HCEC 1CT (cell line): Measurements from ENCODE around the gene GPX4.

ENCODE experiments used
- DNase-seq: peaks from one replicate; pipeline ENCODE4 v3.0.0-alpha.2; 2017

Gene GPX4, protein sequence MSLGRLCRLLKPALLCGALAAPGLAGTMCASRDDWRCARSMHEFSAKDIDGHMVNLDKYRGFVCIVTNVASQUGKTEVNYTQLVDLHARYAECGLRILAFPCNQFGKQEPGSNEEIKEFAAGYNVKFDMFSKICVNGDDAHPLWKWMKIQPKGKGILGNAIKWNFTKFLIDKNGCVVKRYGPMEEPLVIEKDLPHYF

DNA sequence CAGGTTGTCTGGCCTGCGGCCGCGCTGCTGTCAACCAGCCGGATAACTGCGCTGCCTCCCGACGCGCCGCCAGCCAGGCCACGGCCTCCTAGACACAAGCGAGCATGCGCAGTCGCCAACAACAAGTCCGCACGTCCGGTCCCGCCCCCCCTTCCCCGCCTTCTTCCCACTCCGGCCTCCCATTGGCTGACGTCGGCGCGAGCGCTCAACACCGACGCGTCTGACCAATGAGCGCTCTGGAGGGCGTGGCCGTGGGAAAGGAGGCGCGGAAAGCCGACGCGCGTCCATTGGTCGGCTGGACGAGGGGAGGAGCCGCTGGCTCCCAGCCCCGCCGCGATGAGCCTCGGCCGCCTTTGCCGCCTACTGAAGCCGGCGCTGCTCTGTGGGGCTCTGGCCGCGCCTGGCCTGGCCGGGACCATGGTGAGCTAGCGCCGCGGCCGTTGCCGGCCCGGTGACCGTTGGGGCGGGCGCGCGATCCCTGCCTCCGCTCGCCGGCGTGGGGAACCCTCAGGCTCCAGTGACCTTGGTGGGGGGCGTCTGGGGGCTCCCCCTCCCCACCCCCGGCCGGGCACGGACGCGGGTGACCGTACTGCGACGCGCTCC, at the start of gene GPX4:
TSS of gene GPX4 (plus strand) at position 287 of the 603 bp plus-strand sequence. CDS start at position 337, 50 bp downstream.
- peak; percentile 99 for DNase-seq

DNA sequence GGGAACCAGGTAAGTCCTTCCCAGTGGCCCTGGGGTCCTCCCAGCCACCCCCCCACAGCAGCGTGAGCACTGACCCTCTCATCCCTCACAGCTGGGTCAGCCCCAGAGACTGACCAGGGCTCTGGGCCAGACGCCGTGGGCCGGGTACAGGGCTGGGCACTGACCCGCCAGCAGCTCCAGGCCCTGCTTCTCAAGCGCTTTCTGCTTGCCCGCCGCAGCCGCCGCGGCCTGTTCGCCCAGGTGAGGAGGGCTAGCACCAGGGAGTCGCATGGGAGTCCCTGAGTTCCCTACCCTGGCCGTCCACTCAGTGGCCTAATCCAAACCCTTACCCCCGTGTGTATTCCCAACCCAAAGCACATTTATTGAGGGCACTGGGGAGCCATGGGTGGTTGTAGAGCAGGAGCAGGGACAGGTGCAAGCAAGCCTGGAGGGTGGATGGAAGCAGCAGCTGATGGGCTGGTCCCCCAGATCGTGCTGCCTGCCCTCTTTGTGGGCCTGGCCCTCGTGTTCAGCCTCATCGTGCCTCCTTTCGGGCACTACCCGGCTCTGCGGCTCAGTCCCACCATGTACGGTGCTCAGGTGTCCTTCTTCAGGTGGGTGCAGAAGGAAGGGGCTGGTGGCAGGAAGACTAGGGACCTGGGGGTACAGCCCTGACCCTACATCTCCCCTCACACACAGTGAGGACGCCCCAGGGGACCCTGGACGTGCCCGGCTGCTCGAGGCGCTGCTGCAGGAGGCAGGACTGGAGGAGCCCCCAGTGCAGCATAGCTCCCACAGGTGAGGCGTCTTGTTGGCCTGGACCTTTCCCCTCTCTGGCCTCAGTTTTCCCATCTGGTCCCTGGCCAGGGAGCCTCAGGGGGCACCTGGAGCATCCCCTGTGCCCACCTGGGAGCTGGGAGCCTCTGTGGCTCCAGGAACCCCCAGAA, 49.4 kb upstream of the GPX4 start:
- no peak for DNase-seq

DNA sequence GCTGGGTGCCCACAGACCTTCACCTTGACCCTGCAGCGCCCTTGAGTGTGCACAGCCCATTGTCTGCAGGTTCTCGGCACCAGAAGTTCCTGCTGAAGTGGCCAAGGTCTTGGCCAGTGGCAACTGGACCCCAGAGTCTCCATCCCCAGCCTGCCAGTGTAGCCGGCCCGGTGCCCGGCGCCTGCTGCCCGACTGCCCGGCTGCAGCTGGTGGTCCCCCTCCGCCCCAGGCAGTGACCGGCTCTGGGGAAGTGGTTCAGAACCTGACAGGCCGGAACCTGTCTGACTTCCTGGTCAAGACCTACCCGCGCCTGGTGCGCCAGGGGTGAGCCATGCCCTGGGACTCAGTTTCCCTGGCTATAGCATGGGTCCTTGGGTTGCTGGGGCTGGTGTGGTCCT, 48.8 kb upstream of the GPX4 start:
- DNase-seq = no peak

DNA sequence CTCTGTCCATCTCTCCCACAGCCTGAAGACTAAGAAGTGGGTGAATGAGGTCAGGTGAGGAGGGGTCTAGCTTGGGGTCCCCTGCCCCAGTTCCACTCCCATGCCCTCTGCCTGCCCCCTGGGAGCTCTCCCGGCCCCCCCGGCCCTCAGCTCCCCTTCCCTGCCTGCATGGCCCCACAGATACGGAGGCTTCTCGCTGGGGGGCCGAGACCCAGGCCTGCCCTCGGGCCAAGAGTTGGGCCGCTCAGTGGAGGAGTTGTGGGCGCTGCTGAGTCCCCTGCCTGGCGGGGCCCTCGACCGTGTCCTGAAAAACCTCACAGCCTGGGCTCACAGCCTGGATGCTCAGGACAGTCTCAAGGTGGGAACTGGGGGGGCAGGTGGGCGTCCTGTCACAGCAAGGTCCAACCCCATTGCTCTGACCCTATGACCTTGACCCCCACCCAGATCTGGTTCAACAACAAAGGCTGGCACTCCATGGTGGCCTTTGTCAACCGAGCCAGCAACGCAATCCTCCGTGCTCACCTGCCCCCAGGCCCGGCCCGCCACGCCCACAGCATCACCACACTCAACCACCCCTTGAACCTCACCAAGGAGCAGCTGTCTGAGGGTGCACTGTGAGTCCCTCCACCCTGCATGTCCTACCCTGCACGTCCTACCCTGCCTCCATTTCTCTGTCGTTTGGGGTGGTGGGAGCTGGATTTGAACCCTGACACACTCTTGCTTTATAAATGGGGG, 47.7 kb upstream of the GPX4 start:
- DNase-seq = no peak

DNA sequence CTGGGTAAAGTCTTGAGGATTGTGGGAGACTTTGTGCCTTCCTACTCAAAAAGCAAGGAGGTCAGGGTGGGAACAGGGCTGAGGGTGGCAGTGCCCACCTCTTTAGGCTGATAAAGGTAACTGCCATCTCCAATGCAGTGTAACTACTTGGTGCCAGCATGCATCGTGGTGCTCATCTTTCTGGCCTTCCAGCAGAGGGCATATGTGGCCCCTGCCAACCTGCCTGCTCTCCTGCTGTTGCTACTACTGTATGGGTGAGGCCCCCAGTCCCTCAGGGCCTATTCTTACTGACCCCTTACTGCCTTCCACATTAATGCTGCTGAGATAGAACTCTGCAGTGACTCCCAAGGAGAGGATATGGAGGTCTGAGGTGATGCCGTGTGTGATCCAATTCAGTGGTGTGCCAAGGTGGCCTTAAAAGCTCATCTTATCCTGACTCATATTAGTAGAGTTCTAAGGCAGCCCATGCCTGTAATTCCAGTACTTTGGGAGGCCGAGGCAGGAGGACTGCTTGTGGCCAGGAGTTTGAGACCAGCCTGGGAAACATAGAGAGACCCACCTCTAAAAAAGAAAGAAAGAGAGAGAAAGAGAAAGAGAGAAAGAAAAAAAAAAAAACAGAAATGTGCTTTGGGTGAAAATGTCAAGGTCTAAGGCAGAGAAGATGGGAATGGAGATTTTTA, 46.5 kb upstream of the GPX4 start:
- peak; percentile 42 for DNase-seq

DNA sequence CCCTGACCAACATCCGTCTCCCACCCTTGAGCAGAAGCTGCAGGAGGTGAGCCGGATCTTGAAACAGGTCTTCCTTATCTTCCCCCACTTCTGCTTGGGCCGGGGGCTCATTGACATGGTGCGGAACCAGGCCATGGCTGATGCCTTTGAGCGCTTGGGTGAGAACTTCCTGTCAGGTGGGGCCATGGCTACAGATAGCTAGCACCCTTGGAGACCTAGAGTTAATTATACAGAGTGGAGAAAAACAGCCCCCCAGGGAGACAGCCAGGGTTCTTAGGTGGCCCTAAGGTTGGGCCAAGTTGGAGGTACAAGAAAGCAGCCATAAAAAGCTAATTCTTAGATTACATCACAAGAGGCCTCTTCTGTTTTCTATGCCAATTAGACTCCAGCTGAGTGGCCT, 45.7 kb upstream of the GPX4 start:
- no peak for DNase-seq

DNA sequence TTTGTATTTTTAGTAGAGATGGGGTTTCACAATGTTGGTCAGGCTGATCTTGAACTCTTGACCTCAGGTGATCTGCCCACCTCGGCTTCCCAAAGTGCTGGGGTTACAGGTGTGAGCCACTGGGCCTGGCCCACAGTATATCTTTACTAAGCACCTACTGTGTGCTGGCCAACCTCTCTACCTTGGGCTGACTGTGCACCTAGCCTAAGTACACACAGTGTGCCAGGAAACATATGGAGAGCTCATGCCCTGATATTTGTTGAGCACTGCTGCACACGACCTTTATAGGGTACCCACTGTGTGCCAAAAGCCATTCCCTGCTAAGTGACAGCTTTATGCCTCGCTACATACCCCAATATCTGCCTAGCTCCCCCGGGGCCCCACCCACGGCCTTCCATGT, 43.1 kb upstream of the GPX4 start:
- no peak for DNase-seq

DNA sequence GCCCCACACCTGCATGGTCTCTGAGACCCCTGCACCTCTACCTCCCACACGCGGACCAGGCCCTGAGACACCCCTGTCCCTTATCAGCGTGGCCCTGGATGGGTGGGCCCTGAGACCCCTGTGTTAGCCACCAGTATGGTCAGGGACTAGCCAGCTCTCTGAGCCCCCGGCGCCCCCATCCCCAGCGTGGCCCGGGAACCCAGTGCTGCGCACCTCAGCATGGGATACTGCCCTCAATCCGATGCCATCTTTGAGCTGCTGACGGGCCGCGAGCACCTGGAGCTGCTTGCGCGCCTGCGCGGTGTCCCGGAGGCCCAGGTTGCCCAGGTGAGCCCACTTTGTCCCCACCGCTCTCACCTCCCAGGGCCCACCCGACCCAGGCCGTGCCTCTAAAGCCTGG, 41.8 kb upstream of the GPX4 start:
- DNase-seq = no peak

DNA sequence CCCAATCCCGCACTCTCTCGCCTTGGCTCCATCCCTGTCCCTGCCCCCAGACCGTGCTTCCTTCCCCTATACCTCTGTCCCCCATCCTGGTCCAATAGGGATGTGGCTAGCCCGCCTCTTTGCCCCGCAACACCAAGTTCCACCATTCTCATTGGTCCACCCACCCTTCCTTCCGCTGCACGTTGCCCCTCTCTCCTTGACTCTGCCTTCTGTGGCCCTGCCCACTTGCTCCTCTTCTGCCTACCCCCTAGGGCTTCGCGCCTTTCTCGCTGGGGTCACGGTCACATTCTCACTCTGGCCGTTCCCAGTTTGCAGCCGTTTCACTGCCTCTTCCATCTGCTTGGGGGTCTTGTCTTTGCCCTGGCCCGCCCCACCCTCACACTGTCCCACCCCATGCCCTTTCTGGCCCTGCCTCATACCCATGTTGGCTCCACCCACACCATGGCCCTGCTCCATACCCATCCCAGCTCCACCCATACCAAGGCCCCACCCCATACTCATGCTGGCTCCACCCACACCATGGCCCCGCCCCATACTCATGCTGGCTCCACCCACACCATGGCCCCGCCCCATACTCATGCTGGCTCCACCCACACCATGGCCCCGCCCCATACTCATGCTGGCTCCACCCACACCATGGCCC, 41.3 kb upstream of the GPX4 start:
- DNase-seq = no peak

DNA sequence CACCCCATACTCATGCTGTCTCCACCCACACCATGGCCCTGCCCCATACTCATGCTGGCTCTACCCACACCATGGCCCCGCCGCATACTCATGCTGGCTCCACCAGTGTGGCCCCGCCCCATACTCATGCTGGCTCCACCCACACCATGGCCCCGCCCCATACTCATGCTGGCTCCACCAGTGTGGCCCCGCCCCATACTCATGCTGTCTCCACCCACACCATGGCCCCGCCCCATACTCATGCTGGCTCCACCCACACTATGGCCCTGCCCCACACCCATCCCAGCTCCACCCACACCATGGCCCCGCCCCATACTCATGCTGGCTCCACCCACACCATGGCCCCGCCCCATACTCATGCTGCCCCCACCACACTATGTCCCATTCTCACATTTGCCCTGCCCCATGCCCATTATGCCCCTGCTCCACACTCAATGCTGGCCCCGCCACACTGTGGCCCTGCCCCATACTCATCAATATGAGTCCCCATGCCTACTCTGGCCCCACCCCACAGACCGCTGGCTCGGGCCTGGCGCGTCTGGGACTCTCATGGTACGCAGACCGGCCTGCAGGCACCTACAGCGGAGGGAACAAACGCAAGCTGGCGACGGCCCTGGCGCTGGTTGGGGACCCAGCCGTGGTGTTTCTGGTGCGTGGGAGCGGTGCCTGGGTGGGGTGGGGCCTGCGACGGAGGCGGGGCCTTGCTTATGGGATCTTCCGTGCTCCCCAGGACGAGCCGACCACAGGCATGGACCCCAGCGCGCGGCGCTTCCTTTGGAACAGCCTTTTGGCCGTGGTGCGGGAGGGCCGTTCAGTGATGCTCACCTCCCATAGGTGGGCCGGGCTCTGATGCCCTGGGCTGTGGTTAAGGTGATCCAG, 40.5 kb upstream of the GPX4 start:
- no peak for DNase-seq

DNA sequence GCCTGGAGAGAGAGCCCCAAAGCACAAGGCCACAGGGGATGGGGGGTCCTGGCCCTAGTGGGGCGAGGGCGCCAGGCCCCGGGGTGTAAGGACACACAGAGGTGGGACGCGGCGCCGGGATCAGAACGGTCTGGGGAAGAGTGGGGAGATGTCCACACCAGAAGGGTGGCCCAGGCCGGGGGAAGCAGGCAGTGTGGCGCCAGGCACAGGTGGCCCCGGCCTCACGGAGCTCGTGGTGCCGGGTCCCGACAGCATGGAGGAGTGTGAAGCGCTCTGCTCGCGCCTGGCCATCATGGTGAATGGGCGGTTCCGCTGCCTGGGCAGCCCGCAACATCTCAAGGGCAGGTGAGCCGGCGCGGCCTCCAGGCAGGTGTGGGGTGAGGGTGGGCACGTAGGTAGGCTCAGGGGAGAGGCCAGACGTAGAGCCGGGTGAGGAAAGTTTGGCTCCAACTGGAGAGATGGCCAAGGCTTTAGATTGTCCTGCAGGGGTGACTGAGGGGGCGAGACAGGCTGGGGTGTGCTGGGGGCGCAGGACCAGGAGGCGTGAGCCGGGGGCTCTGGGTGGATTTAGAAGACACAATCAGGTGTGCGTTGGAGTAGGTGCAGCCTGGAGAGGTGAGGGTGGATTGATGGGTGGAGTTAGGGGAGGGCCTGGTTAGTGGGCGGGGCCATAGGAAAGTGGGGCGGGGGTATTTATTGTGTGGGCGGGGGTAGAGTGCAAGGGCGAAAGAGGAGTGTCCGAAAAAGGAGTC, 39.7 kb upstream of the GPX4 start:
- no peak for DNase-seq

DNA sequence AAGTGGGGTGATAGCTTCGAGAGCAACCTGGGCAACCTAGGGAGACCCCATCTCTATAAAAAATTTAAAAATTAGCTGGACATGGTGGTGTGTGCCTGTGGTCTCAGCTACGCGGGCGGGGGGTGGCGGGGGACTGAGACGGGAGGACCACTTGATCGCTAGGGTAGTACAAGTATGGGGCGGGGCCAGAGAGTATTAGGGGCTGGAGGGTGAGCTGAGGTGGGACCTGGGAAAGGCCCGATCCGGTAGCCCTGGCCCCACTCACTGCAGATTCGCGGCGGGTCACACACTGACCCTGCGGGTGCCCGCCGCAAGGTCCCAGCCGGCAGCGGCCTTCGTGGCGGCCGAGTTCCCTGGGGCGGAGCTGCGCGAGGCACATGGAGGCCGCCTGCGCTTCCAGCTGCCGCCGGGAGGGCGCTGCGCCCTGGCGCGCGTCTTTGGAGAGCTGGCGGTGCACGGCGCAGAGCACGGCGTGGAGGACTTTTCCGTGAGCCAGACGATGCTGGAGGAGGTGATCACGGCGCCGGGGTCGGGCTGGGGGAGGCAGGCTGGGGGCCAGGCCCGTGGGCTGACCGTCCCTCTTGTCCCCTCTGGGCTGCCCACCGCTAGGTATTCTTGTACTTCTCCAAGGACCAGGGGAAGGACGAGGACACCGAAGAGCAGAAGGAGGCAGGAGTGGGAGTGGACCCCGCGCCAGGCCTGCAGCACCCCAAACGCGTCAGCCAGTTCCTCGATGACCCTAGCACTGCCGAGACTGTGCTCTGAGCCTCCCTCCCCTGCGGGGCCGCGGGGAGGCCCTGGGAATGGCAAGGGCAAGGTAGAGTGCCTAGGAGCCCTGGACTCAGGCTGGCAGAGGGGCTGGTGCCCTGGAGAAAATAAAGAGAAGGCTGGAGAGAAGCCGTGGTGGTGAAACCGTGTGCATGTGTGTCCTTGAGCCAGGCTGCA, 38.9 kb upstream of the GPX4 start:
- DNase-seq = peak; percentile 66

DNA sequence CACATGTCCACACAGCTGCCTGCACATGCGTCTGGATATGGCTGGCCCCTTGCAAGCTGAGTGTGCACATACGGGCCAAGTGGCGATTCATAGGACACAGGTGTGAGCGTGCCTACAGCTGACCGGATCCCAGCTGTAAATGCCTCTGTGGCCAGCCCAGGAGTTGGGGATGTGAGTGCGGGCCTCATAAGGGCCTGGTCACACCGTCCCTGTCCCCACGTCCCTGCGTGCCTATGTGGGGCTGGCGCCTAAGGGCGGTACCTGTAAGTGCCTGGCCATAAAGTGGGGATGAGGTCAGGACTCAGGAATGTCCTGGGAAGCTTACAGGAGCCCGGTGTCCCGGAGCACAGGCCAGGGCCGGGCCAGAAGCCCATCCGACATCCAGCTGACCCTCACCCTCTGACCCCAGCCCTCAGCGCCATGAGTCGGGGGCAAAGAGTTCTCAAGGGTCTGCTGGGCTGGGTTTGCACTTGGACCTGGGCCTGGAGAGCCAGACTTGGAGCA, 38.1 kb upstream of the GPX4 start:
- DNase-seq = no peak

DNA sequence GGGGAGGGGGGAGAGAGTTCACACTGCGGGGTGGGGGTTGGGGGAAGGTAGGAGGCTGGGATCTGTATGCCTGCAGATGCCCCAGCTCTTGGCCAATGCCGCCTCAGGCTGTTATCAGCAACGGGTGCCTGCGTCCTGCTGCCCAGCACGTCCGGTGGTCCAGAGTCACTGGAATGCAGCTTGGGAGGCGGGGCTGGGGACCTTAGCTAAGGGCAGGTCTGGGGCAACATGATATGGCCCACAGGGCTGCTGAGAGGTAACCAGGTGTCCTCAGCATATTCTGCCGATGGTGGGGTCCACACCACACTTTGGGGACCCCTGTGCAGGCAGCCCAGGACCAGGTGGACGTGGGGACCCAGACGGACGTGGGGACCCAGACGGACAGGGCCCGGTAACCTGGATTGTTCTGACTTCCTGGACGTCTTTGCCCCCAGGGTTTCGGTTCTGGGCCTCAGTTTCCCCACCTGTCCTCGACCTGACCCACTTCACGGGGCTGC, 37.5 kb upstream of the GPX4 start:
- DNase-seq = no peak

DNA sequence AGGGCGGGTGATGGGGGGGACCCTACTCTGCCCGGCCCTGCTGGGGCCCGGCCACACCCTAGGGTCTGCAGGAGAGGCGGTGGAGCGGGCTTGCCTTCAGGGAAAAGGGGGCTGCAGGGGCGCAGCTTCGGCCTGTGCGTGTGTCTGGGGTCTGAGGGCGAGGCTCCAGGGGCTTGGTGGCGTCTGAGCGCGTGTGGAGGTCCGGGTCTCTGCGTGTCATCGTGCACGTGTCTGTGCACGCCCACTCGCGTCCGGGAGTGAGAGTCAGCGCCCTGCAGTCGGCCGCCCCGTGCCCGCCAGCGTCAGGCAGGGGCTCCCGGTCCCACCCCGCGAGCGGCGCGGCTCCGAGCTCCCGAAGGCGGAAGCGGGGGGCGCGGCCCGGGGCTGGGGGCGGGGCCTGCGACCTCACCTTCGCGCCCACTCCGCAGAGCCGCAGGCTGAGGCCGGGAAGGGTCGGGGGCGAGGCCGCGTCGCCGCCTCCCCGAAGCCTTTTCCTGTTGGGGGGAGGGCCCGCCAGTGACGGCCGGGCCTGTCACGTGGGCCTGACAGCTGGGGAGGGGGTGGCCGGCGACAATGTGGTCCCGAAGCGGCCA, 37.0 kb upstream of the GPX4 start, which contains the start of gene ARHGAP45:
TSS of gene ARHGAP45 (plus strand) at position 420 of the 593 bp plus-strand sequence. CDS start 239 bp downstream, outside the sequence.
- DNase-seq = no peak

DNA sequence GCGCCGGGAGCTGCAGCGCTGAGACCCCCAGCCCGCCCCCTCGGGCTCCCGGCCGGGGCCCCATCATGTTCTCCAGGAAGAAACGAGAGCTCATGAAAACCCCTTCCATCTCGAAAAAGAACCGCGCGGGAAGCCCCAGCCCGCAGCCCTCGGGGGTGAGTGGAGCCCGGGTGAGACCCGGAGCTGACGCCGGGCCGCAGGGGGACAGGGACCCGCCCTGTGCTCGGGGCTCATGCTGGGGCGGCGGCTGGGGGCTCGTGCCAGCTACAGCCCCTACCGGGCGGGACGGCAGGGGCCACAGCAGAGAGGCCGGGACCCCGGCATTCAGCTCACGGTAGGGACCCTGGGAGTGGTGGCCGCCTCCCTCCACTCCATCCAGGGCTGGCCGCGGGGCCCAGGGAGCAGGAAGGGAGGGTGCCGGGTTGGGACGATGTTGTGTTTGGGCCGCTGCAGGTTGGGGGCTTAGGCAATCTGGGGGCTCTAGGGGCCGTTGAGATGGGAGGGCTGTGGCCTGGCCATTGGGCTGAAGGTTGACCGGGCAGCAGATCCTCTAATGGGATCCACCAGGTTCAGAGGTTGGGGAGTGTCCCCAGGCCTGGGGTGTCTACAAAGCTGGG, 36.3 kb upstream of the GPX4 start:
- no peak for DNase-seq
